Measurements from ENCODE around the gene DGCR6L.
"Not testable (repeated sequence)": the region's sequence is repeated elsewhere in the genome, so short reads cannot be mapped to it uniquely, and the experiment has no call there.

- TF ChIP-seq, protein P1, sequence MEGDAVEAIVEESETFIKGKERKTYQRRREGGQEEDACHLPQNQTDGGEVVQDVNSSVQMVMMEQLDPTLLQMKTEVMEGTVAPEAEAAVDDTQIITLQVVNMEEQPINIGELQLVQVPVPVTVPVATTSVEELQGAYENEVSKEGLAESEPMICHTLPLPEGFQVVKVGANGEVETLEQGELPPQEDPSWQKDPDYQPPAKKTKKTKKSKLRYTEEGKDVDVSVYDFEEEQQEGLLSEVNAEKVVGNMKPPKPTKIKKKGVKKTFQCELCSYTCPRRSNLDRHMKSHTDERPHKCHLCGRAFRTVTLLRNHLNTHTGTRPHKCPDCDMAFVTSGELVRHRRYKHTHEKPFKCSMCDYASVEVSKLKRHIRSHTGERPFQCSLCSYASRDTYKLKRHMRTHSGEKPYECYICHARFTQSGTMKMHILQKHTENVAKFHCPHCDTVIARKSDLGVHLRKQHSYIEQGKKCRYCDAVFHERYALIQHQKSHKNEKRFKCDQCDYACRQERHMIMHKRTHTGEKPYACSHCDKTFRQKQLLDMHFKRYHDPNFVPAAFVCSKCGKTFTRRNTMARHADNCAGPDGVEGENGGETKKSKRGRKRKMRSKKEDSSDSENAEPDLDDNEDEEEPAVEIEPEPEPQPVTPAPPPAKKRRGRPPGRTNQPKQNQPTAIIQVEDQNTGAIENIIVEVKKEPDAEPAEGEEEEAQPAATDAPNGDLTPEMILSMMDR (IDR thresholded peaks at IDR 0.05; ENCODE audit: insufficient read depth, low read length), result not testable (repeated sequence)
- TF ChIP-seq POLR2AphosphoS5 (IDR thresholded peaks at IDR 0.05; ENCODE audit: low read depth); REST (IDR thresholded peaks at IDR 0.05; ENCODE audit: insufficient replicate concordance, low read depth): not testable (repeated sequence)
These were observed 45.5 kb downstream of the DGCR6L start for GRCh38 chr22:20274374-20274773.

Data from HL-60 (cell line).